Measurements from ENCODE around the gene SFN.

Gene SFN

DNA sequence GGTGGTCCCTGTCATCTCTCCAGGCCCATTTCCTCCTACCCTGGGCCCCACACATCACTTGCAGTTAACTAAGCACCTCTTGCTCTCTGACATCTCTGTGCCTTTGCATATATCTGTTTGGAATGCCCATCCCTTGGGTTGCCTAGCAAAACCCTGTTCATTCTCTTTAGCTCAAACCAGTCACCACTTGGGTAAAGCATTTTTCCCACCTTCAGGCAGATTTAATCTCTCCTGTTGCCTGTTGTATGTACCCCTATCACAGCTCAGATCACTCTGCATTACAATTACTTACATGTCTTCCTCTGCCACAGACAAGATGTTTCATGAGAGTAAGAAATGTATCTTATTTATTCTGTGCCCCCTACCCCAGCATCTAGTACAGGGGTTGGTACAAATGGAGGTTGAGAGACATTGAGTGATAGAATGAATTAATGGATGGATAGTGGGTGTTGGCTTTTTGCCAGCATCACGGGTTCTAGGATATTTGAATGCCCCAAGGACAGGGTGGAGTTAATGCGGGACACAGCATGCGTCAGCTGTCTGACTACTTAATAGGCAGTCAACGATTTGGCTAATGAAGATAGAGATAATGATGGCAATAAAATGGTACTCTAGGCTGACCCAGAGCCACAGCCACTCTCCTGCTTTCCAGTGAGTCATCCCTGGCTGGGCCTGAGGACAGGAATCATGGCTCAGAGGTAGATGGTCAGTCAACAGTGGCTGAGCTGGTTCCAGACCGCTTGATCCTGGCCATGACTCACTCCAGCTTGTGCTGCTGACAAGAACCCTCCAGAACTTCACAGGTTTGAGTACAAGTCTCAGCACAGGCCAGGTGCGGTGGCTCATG, 44.3 kb downstream of the SFN start:
- Histone ChIP-seq H3K27me3 (ENCODE audit: insufficient read depth, low read length) (no peaks in the 10 kb centered on the region), H3K4me2 (ENCODE audit: low read length) (no peak overlapping the region), H3K79me1 (ENCODE audit: low read length) (no peaks in the 10 kb centered on the region), H3K4me3 (ENCODE audit: low read depth, low read length) (no peak overlapping the region), H3K4ac (ENCODE audit: low read depth, low read length) (no peak overlapping the region), H4K12ac (ENCODE audit: low read depth, low read length) (no peak overlapping the region), H3K4me1 (ENCODE audit: control insufficient read depth in 1 of 2, insufficient read depth in 2 of 2, low read length in 2 of 2) (peaks cover 0 to 2% of the 10 kb centered on the region in 2 experiments), H2BK120ac (ENCODE audit: insufficient read depth, low read length, poor library complexity) (no peak overlapping the region), H2BK5ac (ENCODE audit: low read depth, low read length, poor library complexity) (no peak overlapping the region), H3K18ac (ENCODE audit: low read length) (no peak overlapping the region), H3K9ac (ENCODE audit: low read length) (no peak overlapping the region), H3K9me3 (ENCODE audit: insufficient read depth, low read depth, low read length) (no peaks in the 10 kb centered on the region), H3K79me2 (ENCODE audit: control insufficient read depth, insufficient read depth, low read length, poor library complexity) (no peaks in the 10 kb centered on the region), H3K14ac (ENCODE audit: low read length) (no peak overlapping the region), H4K8ac (ENCODE audit: low read depth, low read length) (no peak overlapping the region), H3K23ac (ENCODE audit: low read length) (no peak overlapping the region), H3K27ac (ENCODE audit: low read depth, low read length) (no peak overlapping the region), H2AK5ac (ENCODE audit: low read length) (no peak overlapping the region), H2BK12ac (ENCODE audit: low read length) (no peak overlapping the region), H4K91ac (ENCODE audit: low read depth, low read length) (no peak overlapping the region), H2AFZ (ENCODE audit: insufficient read depth, low read length, poor library complexity) (no peak overlapping the region), H3K36me3 (ENCODE audit: control insufficient read depth in 1 of 2, insufficient read depth in 2 of 2, low read length in 2 of 2) (no peaks in the 10 kb centered on the region)
- no CpG with 5 or more reads among the region's 6 CpGs for WGBS (ENCODE audit: extremely low coverage, insufficient coverage, insufficient read length)
- DNase-seq: peak; percentile 92 to 93

- Histone ChIP-seq H3K27me3 (ENCODE audit: insufficient read depth, low read length) (no peaks in the 10 kb centered on the region), H2BK5ac (ENCODE audit: low read depth, low read length, poor library complexity) (no peak overlapping the region), H4K91ac (ENCODE audit: low read depth, low read length) (no peak overlapping the region), H2BK12ac (ENCODE audit: low read length) (no peak overlapping the region), H3K79me1 (ENCODE audit: low read length) (no peaks in the 10 kb centered on the region), H3K9me3 (ENCODE audit: insufficient read depth, low read depth, low read length) (peaks cover 4% of the 10 kb centered on the region), H2BK120ac (ENCODE audit: insufficient read depth, low read length, poor library complexity) (no peak overlapping the region), H4K12ac (ENCODE audit: low read depth, low read length) (no peak overlapping the region), H3K27ac (ENCODE audit: low read depth, low read length) (no peak overlapping the region), H2AFZ (ENCODE audit: insufficient read depth, low read length, poor library complexity) (no peak overlapping the region), H3K4me2 (ENCODE audit: low read length) (no peak overlapping the region), H3K79me2 (ENCODE audit: control insufficient read depth, insufficient read depth, low read length, poor library complexity) (no peaks in the 10 kb centered on the region), H3K4ac (ENCODE audit: low read depth, low read length) (no peak overlapping the region), H3K18ac (ENCODE audit: low read length) (no peak overlapping the region), H3K14ac (ENCODE audit: low read length) (no peak overlapping the region), H3K9ac (ENCODE audit: low read length) (no peak overlapping the region), H3K4me3 (ENCODE audit: low read depth, low read length) (no peak overlapping the region), H2AK5ac (ENCODE audit: low read length) (no peak overlapping the region), H3K23ac (ENCODE audit: low read length) (no peak overlapping the region), H3K36me3 (ENCODE audit: control insufficient read depth in 1 of 2, insufficient read depth in 2 of 2, low read length in 2 of 2) (no peaks in the 10 kb centered on the region), H4K8ac (ENCODE audit: low read depth, low read length) (no peak overlapping the region), H3K4me1 (ENCODE audit: control insufficient read depth in 1 of 2, insufficient read depth in 2 of 2, low read length in 2 of 2) (peaks cover 0 to 2% of the 10 kb centered on the region in 2 experiments)
- no peak for DNase-seq
- WGBS (ENCODE audit: extremely low coverage, insufficient coverage, insufficient read length): no CpG with 5 or more reads among the region's 3 CpGs
Observed at GRCh38 chr1:26909951-26910342, 47.0 kb downstream of the SFN start.

DNA sequence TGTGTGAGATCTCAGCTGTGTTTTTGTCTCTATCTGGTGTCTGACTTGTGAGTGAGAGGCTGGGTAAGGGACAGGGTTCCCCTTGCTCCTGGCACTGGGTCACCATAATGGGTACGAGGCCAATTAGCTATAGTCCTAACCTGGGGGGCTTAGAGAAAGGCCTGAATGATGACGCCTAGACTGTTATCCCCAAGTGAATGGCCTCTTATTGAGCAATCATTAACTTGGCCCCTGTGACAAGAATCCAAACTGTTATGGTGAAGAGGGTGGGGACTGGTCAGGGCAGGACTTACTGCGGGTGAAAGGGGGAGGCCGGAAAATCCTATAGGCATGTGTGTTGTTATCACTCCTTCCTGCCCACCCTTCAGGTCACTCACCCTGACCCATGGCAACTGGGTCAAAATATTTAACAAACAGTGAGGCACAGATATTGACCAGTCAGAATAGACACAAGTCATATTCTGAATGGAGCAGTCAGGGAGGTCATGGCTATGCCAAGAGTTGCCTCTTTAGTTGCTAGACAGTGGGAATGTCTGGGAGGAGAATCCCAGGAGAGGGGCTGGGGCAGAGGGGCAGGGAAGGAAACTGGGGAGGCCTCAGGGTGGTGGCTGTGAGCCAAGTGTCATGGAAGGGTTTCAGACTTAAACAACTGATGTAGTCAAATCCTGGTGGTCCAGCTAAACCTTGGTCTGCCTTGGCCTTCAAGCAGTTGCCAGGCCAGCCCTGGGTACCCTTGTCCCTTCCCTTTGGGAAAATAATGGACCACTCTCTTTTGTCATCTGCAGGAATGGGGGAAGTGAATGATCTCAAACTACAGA, 47.6 kb downstream of the SFN start:
- Histone ChIP-seq H3K9ac (ENCODE audit: low read length) (no peak overlapping the region), H3K4me2 (ENCODE audit: low read length) (no peak overlapping the region), H3K9me3 (ENCODE audit: insufficient read depth, low read depth, low read length) (peaks cover 4% of the 10 kb centered on the region), H3K18ac (ENCODE audit: low read length) (no peak overlapping the region), H3K23ac (ENCODE audit: low read length) (no peak overlapping the region), H3K14ac (ENCODE audit: low read length) (no peak overlapping the region), H3K36me3 (ENCODE audit: control insufficient read depth in 1 of 2, insufficient read depth in 2 of 2, low read length in 2 of 2) (no peaks in the 10 kb centered on the region), H3K27me3 (ENCODE audit: insufficient read depth, low read length) (no peaks in the 10 kb centered on the region), H2BK12ac (ENCODE audit: low read length) (no peak overlapping the region), H3K4ac (ENCODE audit: low read depth, low read length) (no peak overlapping the region), H2AFZ (ENCODE audit: insufficient read depth, low read length, poor library complexity) (no peak overlapping the region), H3K79me1 (ENCODE audit: low read length) (no peaks in the 10 kb centered on the region), H3K27ac (ENCODE audit: low read depth, low read length) (no peak overlapping the region), H4K12ac (ENCODE audit: low read depth, low read length) (no peak overlapping the region), H3K4me1 (ENCODE audit: control insufficient read depth in 1 of 2, insufficient read depth in 2 of 2, low read length in 2 of 2) (peaks cover 0 to 2% of the 10 kb centered on the region in 2 experiments), H3K4me3 (ENCODE audit: low read depth, low read length) (no peak overlapping the region), H3K79me2 (ENCODE audit: control insufficient read depth, insufficient read depth, low read length, poor library complexity) (no peaks in the 10 kb centered on the region), H2BK5ac (ENCODE audit: low read depth, low read length, poor library complexity) (no peak overlapping the region), H2BK120ac (ENCODE audit: insufficient read depth, low read length, poor library complexity) (no peak overlapping the region), H4K91ac (ENCODE audit: low read depth, low read length) (no peak overlapping the region), H4K8ac (ENCODE audit: low read depth, low read length) (no peak overlapping the region), H2AK5ac (ENCODE audit: low read length) (no peak overlapping the region)
- DNase-seq: no peak
- no CpG with 5 or more reads among the region's 4 CpGs for WGBS (ENCODE audit: extremely low coverage, insufficient coverage, insufficient read length)

DNA sequence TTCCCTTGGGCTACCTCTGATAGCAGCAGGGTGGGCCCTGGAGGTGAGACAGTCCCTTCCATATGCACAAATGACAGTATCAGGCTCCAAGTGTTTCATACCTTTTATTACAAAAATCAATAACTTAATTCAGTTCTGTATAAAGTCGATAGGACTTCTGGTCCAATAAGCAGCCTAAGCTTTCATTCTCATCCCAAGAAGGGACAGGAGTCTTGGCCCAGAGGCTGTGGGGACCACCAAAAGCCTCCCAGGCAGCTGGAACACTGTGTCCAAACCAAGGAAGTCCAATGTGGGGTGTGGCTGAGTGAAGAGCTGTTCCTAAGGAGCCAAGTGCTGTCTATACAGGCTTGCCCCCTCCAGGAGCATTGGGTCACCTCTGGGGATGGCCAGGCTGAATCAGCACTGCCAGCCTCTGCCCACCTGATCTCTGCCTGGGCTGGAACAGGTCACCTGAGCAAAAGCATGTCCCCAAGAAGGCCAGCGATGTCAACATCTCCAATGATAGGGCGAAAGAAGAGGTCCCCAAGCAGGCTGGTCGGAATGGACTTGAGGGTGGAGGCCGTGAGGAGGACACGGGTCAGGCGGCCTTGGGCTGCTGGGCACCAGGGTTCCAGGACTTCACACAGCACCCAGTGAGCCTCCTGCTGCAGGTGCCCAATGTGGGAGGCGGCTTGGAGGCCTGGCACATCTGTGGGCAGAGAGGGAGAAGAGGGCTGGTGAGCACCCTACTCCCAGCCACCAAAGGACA, 48.6 kb downstream of the SFN start:
- peaks cover 4% of the 10 kb centered on the region for H3K9me3 ChIP-seq (ENCODE audit: insufficient read depth, low read depth, low read length)
- no peaks in the 10 kb centered on the region for H3K27me3 ChIP-seq (ENCODE audit: insufficient read depth, low read length)
- no peak for DNase-seq
- no peak overlapping the region for H4K12ac ChIP-seq (ENCODE audit: low read depth, low read length)
- no peak overlapping the region for H2AK5ac ChIP-seq (ENCODE audit: low read length)
- no peak overlapping the region for H2BK120ac ChIP-seq (ENCODE audit: insufficient read depth, low read length, poor library complexity)
- H2AFZ ChIP-seq (ENCODE audit: insufficient read depth, low read length, poor library complexity): no peak overlapping the region
- H4K91ac ChIP-seq (ENCODE audit: low read depth, low read length): no peak overlapping the region
- WGBS (ENCODE audit: extremely low coverage, insufficient coverage, insufficient read length): no CpG with 5 or more reads among the region's 8 CpGs
- H3K79me1 ChIP-seq (ENCODE audit: low read length): no peaks in the 10 kb centered on the region
- H3K36me3 ChIP-seq (ENCODE audit: control insufficient read depth in 1 of 2, insufficient read depth in 2 of 2, low read length in 2 of 2): no peaks in the 10 kb centered on the region
- no peak overlapping the region for H3K4me2 ChIP-seq (ENCODE audit: low read length)
- no peak overlapping the region for H2BK12ac ChIP-seq (ENCODE audit: low read length)
- H4K8ac ChIP-seq (ENCODE audit: low read depth, low read length): no peak overlapping the region
- H3K9ac ChIP-seq (ENCODE audit: low read length): no peak overlapping the region
- no peak overlapping the region for H2BK5ac ChIP-seq (ENCODE audit: low read depth, low read length, poor library complexity)
- H3K18ac ChIP-seq (ENCODE audit: low read length): no peak overlapping the region
- H3K79me2 ChIP-seq (ENCODE audit: control insufficient read depth, insufficient read depth, low read length, poor library complexity): no peaks in the 10 kb centered on the region
- no peak overlapping the region for H3K4ac ChIP-seq (ENCODE audit: low read depth, low read length)
- peaks cover 0 to 2% of the 10 kb centered on the region in 2 experiments for H3K4me1 ChIP-seq (ENCODE audit: control insufficient read depth in 1 of 2, insufficient read depth in 2 of 2, low read length in 2 of 2)
- H3K27ac ChIP-seq (ENCODE audit: low read depth, low read length): no peak overlapping the region
- H3K14ac ChIP-seq (ENCODE audit: low read length): no peak overlapping the region
- H3K4me3 ChIP-seq (ENCODE audit: low read depth, low read length): no peak overlapping the region
- H3K23ac ChIP-seq (ENCODE audit: low read length): no peak overlapping the region

All from trophoblast cell (in vitro differentiated cells and primary cell).